Stimulated activated CD4-positive, alpha-beta T cell treated with anti-CD3 and anti-CD28 coated beads, Interleukin-1b, Interleukin-23, amount 100 ng/mL, for 1 hour (primary cell): Measurements from ENCODE around the gene ZNF841.
"Not testable (repeated sequence)": the region's sequence is repeated elsewhere in the genome, so short reads cannot be mapped to it uniquely, and the experiment has no call there.

Experiments used
- DNase-seq, 2 donors: peaks; one replicate each; pipeline ENCODE4 v3.0.0-alpha.2; 2020; ENCODE audit warnings: low read depth in 2 of 2

Gene ZNF841

GRCh38 chr19:52066258-52066863 lies 29.2 kb downstream of the ZNF841 start:
- no peak for DNase-seq

GRCh38 chr19:52065399-52065798 lies 30.2 kb downstream of the ZNF841 start:
- DNase-seq, result no peak

DNA sequence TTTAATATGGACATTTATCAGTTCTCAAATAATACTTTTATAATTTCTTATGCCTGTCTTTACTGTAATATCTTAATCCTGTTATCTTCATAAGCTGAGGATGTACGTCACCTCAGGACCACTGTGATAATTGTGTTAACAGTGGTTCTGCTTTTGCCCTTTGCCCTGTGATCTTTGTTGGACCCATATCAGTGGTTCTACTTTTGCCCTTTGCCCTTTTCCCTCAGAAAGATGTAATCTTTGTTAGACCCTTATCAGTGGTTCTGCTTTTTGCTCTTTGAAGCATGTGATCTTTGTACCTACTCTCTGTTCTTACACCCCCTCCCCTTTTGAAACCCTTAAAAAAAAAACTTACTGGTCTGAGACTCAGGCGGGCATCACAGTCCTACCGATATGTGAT lies 39.1 kb downstream of the ZNF841 start:
- not testable (repeated sequence) for DNase-seq

GRCh38 chr19:52051736-52052135 lies 43.8 kb downstream of the ZNF841 start:
- DNase-seq, result not testable (repeated sequence)

GRCh38 chr19:52048555-52049501 lies 46.7 kb downstream of the ZNF841 start, which contains the start of gene ZNF432:
ZNF432 (minus strand) TSS chr19:52048838; CDS start chr19:52046868, 1,970 bp downstream.
- peak; percentile 46 to 52 for DNase-seq

- DNase-seq, result no peak
Observed at GRCh38 chr19:52039169-52039568, 56.4 kb downstream of the ZNF841 start.

DNA sequence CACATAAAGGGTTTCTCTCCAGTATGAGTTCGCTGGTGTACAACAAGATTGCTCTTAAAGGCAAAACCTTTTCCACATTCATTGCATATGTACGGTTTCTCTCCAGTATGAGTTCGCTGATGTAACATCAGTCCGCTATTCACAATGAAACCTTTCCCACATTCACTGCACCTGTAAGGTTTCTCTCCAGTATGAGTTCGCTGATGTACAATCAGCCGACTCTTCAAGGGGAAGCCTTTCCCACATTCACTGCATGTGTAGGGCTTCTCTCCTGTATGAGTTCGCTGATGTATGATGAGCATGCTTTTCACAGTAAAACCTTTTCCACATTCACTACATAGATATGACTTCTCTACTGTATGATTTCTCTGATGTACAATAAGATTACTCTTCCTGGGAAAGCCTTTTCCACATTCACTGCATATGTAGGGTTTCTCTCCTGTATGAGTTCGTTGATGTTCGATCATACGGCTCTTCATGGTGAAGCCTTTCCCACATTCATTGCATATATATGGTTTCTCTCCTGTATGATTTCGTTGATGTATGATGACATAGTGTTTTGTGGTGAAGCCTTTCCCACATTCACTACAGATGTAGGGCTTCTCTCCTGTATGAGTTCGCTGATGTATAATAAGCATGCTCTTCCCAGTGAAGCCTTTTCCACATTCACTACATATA lies 61.4 kb downstream of the ZNF841 start:
- DNase-seq, result no peak

DNA sequence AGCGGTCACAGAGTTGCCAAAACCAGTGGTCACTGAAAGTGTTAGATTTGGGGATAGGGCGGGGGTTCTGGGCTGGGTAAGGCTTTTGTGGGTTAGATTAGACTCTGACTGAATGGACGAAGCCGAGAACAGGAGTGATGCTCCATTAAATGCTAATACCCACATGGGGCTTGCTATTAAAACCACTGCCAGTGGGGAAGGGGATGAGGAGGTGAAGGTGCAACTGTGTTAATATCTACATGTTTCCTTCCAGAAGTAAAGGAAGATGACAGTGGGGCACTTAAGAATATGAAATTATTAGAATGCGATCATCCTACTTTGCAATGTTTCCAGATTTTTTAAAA lies 66.8 kb downstream of the ZNF841 start:
- no peak for DNase-seq

DNA sequence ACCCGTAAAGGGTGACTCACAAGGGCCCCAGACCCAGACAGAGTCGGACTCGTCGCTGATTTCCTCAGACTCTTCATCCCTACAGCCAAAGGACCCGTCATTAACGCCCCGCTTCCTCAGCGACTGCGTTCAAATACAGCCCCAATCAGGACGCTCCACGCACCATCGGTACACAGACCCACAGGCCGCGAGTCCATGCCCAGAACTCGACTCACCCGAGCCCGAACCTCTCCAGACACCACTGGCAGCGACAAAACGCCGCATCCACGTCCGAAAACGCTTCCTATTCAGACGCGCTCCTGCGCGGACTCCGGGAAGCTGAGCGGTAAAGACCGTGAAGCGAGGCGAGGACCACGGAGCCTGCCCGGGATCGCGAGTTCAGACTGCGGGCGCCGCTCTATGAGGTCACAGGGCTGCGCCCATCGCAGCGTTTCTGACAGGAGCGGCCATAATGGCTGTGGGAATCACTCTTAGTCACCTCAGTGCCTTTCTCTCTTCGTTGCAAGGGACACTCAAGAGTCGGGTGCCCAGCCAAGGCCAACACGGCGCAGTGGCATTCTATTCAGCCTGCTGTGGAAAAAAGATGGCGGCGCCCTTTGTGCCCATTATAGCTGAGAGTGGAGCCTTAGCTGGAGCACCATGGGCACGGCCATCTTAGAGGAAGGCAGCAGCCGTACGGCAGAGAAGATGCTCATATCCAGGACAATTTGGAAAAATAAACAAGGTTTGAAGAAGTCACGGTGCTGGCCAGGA lies 67.4 kb downstream of the ZNF841 start, which contains the start of gene ZNF614:
Gene ZNF614 (minus strand): TSS at position 353 of the 753 bp plus-strand sequence. CDS start 2,634 bp downstream, outside the sequence.
- DNase-seq, result peak; percentile 40 to 68

GRCh38 chr19:52026255-52026990 lies 69.1 kb downstream of the ZNF841 start:
- not testable (repeated sequence) for DNase-seq

GRCh38 chr19:52024478-52024877 lies 71.1 kb downstream of the ZNF841 start:
- not testable (repeated sequence) for DNase-seq

DNA sequence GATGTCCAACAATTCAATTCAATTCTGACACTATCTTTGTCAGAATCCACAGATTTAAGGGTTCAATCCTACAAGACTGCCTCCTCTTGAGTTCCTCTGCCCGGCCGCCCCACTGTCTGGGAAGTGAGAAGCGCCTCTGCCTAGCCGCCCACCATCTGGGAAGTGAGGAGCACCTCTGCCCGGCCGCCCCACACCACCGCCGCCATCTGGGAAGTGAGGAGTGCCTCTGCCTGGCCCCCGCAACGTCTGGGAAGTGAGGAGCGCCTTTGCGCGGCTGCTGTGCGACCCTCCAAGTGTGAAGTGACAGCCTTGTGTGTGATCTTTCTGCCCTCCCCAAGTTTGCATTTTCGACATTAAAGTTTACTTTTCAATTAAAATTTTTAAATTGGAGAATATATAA lies 73.4 kb downstream of the ZNF841 start:
- no peak for DNase-seq

DNA sequence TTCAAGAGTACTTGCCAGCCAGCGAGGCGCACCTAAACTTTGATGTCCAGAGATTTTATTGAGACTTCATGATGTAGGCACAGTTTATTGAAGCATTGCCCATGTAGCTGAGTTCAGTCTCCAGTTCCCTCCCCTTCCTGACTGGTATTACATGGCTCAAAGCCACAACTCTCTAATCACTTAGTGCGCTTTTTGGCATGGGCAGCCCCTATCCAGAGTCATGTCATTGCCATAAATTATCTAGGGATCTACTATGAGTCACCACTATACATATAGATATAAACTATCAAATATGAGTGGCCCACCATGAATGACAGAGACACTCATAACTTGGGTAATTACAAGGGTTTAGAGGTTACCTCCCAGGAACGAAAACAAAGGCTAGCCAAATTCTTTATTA lies 75.1 kb downstream of the ZNF841 start:
- DNase-seq, result no peak
